ENCODE data around the gene GAS2L1. TPM values are rescaled to one million over a fixed set of nuclear protein-coding genes. Genes with fewer than 3 reads are reported as not detected.

The GAS2L1 gene
- total RNA-seq, 1 experiment from 2014 or later, result 8.0 TPM

DNA sequence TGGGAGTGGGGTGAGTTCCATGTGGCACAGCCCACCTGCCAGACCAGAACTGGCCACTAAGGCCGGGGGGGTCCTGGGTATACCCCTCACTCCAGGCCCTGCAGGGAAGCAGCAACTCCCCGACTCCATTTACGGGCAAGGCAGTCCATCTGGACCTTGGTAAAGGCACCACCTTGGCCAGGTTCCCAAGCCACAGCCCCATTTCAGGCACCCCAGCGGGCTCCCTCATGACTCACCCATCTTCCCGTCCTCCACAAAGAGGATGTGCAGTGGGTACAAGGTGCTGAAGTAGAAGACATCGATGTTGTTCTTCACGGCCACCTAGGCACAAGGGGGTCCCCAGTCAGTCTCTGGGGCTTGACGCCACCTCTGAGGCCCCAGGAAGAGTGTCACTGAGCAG lies 24.8 kb downstream of the GAS2L1 start:
- H3K23ac ChIP-seq (ENCODE audit: insufficient read length, low read depth, low read length), result no peak overlapping the region
- no CpG with 5 or more reads among the region's 8 CpGs for WGBS (ENCODE audit: extremely low coverage, insufficient read length, low lambda C conversion rate)
- Mint-ChIP-seq H3K36me3 (ENCODE audit: insufficient read depth in 1 of 3, low read depth in 3 of 3) (peaks cover 7 to 47% (median 33%) of the 10 kb centered on the region in 3 experiments), H3K4me3 (no peak overlapping the region), H3K27me3 (ENCODE audit: low read depth) (no peaks in the 10 kb centered on the region), H3K4me1 (peaks cover 2 to 3% of the 10 kb centered on the region in 2 experiments; a peak in 2 of 4 replicates), H3K27ac (peak overlapping the region in 1 of 3 experiments; percentile 82; a peak in 1 of 7 replicates), H3K9me3 (no peaks in the 10 kb centered on the region)
- H3T11ph ChIP-seq (ENCODE audit: low read length), result no peak overlapping the region
- H2BK5ac ChIP-seq (ENCODE audit: insufficient read length, low read length), result no peak overlapping the region
- no peak overlapping the region for H3K14ac ChIP-seq (ENCODE audit: insufficient read depth, low read length)
- no peak overlapping the region for H3K4ac ChIP-seq (ENCODE audit: low read depth, low read length)
- no peak for DNase-seq
- no peak overlapping the region for H3K18ac ChIP-seq (ENCODE audit: insufficient read length, low read depth, low read length)
- no peak overlapping the region for H3K9ac ChIP-seq (ENCODE audit: extremely low read depth, insufficient read length, low read length)
- no peak overlapping the region for H2AK5ac ChIP-seq (ENCODE audit: insufficient read length, low read length)
- H3K79me1 ChIP-seq (ENCODE audit: insufficient read depth, low read depth, low read length, poor library complexity, severe bottlenecking), result no peaks in the 10 kb centered on the region
- no peaks in the 10 kb centered on the region for H3K9me3 ChIP-seq (ENCODE audit: control insufficient read depth, low read depth, low read length)
- H3K4me2 ChIP-seq (ENCODE audit: insufficient read depth, insufficient read length, low read length), result no peak overlapping the region
- H3K27me3 ChIP-seq (ENCODE audit: insufficient read depth, low read length), result no peaks in the 10 kb centered on the region
- no peak overlapping the region for H2BK120ac ChIP-seq (ENCODE audit: low read depth, low read length, poor library complexity, severe bottlenecking)
- no peaks in the 10 kb centered on the region for H3K79me2 ChIP-seq (ENCODE audit: insufficient read depth, low read length)
- no peaks in the 10 kb centered on the region for H3K4me1 ChIP-seq (ENCODE audit: insufficient read depth, low read length)
- TF ChIP-seq, protein P1, sequence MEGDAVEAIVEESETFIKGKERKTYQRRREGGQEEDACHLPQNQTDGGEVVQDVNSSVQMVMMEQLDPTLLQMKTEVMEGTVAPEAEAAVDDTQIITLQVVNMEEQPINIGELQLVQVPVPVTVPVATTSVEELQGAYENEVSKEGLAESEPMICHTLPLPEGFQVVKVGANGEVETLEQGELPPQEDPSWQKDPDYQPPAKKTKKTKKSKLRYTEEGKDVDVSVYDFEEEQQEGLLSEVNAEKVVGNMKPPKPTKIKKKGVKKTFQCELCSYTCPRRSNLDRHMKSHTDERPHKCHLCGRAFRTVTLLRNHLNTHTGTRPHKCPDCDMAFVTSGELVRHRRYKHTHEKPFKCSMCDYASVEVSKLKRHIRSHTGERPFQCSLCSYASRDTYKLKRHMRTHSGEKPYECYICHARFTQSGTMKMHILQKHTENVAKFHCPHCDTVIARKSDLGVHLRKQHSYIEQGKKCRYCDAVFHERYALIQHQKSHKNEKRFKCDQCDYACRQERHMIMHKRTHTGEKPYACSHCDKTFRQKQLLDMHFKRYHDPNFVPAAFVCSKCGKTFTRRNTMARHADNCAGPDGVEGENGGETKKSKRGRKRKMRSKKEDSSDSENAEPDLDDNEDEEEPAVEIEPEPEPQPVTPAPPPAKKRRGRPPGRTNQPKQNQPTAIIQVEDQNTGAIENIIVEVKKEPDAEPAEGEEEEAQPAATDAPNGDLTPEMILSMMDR (conservative IDR thresholded peaks at IDR 0.05), result no peak
- no peak overlapping the region for H3K56ac ChIP-seq (ENCODE audit: insufficient read length, low read depth, low read length)
- H4K5ac ChIP-seq (ENCODE audit: insufficient read length, low read depth, low read length), result no peak overlapping the region
- H2BK12ac ChIP-seq (ENCODE audit: insufficient read length, low read depth, low read length), result no peak overlapping the region
- no peak overlapping the region for H3K27ac ChIP-seq (ENCODE audit: insufficient read length, low read depth, low read length)
- H4K91ac ChIP-seq (ENCODE audit: insufficient read length, low read depth, low read length), result no peak overlapping the region
- H4K20me1 ChIP-seq (ENCODE audit: control insufficient read depth, insufficient read depth, insufficient read length), result peaks cover 3% of the 10 kb centered on the region
- H2AFZ ChIP-seq (ENCODE audit: low read length), result no peak overlapping the region
- H3K23me2 ChIP-seq (ENCODE audit: insufficient read length, low read depth, low read length, poor library complexity, severe bottlenecking), result no peaks in the 10 kb centered on the region
- H2BK20ac ChIP-seq (ENCODE audit: low read depth, low read length, poor library complexity, severe bottlenecking), result no peak overlapping the region
- H4K8ac ChIP-seq (replicated peaks; ENCODE audit: insufficient read length, low read depth, low read length), result no peak overlapping the region
- no peak overlapping the region for H2BK15ac ChIP-seq (ENCODE audit: low read depth, low read length)
